ENCODE measurements around the gene NBPF12. TPM values are rescaled to one million over a fixed set of nuclear protein-coding genes. Genes with fewer than 3 reads are reported as not detected.
A peak's percentile ranks its signal among the peaks of the same experiment; 100 is the strongest.
"Not testable (repeated sequence)": the region's sequence is repeated elsewhere in the genome, so short reads cannot be mapped to it uniquely, and the experiment has no call there.

Gene NBPF12
- total RNA-seq, 1 experiment from 2014 or later: 10.7 TPM

DNA sequence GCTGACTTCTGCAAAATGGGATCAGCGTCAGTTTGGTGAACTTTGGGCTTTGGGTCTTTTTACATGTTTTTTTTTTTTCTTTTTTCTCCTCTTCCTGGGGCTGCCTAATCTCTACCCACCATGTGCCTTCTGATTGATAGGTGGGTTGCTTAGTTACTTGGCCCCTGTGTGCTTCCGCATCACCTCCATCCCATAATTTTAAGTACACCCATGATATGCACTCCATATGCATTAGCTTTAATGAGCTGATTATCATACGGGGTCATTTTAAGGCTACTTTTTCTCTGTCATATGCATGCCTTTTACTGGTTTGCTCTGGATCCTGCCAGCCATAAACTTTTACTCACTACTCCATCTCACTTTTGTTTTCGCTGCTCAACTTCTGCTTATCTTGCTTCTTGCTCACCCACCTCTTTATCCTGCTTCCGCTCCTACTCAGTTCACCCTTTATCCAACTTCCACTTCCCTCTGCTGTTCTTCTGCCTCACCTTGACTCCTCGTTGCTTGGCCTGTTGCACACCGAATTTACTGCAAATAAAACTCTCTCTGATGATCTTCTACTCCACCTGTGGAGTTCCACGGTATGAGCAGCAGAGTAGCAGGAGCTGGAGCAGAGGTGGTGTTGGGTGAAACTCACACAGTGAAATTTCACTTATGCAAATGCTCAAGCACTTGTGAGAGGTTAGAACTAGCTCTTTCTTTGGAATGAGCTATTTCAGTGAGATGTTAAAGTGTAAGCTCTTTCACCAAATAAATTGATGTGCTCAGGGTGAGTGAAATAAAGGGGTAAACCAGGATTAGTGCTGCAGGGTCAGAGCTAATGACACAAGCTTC, 3.5 kb upstream of the NBPF12 start:
- H3K36me3 ChIP-seq (ENCODE audit: control insufficient read depth, insufficient read depth, low read length); intact Hi-C loops (cut with micrococcal nuclease; ENCODE audit: unreplicated experiment); H3K27ac Mint-ChIP-seq (ENCODE audit: unreplicated experiment); H3K4me3 ChIP-seq (ENCODE audit: low read depth, low read length); H3K36me3 Mint-ChIP-seq (ENCODE audit: insufficient read depth, unreplicated experiment); DNase-seq; H3K4me1 ChIP-seq; H3K4me3 Mint-ChIP-seq (ENCODE audit: unreplicated experiment); POLR2A ChIA-PET; BruUV-seq (replicated peaks); H3K27me3 ChIP-seq (replicated peaks; ENCODE audit: control insufficient read depth, insufficient read depth, low read length); H3K9me3 Mint-ChIP-seq (ENCODE audit: unreplicated experiment); H3K4me1 Mint-ChIP-seq (ENCODE audit: low read depth, unreplicated experiment); H3K9me3 ChIP-seq; CTCF ChIA-PET; H3K27me3 Mint-ChIP-seq (ENCODE audit: insufficient read depth, unreplicated experiment): not testable (repeated sequence)

DNA sequence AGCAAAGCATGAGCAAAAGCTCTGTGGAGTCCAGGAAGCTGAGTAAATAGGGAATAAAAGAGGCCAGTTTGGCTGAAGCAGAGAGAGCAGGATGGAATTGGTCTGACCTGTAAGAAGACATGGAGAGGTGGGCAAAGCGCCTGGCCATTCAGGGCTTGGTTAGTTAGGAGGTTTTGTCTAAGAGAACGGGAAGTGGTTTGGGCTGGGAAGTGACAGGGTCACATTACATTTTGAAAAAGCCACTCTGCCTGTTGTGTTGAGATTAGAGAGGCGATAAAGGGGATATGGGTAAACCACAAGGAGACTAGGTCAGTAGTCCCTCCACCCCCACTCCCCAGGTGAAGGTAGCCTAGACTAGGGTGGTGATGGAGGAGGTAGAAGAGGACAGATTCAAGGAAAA, 662 bp upstream of the NBPF12 start:
- H3K27me3 ChIP-seq (replicated peaks; ENCODE audit: control insufficient read depth, insufficient read depth, low read length); H3K36me3 Mint-ChIP-seq (ENCODE audit: insufficient read depth, unreplicated experiment); DNase-seq; POLR2A ChIA-PET; H3K9me3 ChIP-seq; intact Hi-C loops (cut with micrococcal nuclease; ENCODE audit: unreplicated experiment); BruUV-seq (replicated peaks); H3K4me1 Mint-ChIP-seq (ENCODE audit: low read depth, unreplicated experiment); H3K27ac Mint-ChIP-seq (ENCODE audit: unreplicated experiment); H3K9me3 Mint-ChIP-seq (ENCODE audit: unreplicated experiment); H3K4me1 ChIP-seq; H3K36me3 ChIP-seq (ENCODE audit: control insufficient read depth, insufficient read depth, low read length); H3K4me3 ChIP-seq (ENCODE audit: low read depth, low read length); H3K27me3 Mint-ChIP-seq (ENCODE audit: insufficient read depth, unreplicated experiment); CTCF ChIA-PET: not testable (repeated sequence)
- H3K4me3 Mint-ChIP-seq (ENCODE audit: unreplicated experiment): peak overlapping the region; percentile 59

DNA sequence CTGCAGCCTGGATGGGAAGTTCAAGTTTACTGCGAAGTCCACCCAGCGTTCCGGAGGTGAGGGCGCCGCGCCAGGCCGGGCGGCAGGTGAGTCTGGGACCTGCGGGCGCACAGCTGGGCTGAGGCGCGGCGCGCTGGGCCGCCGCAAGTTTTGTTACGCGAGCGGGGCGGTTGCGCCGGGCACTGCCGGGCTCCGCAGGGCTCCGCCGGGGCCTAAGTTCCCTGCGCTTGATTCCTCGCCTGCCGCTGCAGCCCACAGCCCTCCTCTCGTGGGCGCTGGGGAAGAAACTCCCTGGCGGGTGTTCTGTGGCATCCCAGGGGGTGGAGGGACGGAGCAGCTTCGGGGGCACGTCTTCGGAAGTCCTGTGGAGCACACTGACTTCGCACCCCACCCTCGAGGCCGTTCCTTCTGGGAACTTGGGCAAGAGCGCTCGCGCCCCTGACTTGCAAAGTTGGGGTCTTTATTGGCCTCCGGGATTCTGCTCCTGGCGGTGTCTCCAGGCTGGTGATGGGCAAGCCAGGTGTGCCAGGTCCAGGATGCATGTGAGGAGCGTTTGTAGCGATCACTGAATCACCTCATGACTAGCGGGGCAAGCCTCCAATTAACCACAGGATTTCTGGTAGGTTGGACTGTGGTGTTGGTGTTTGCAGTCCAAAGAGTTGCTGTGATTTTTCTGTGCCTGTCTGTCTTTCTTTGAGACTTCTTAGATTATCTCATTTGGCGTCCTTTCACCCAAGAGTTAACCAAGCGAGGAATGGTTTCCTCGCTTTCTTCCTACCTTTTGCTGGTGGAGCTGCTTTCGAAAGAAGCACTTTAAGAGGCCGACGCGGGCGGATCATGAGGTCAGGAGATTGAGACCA, 1.0 kb downstream of the NBPF12 start:
- H3K4me3 Mint-ChIP-seq (ENCODE audit: unreplicated experiment): peak overlapping the region; percentile 89
- BruUV-seq (replicated peaks); CTCF ChIA-PET; intact Hi-C loops (cut with micrococcal nuclease; ENCODE audit: unreplicated experiment); H3K9me3 ChIP-seq; H3K27me3 ChIP-seq (replicated peaks; ENCODE audit: control insufficient read depth, insufficient read depth, low read length); H3K9me3 Mint-ChIP-seq (ENCODE audit: unreplicated experiment); H3K36me3 ChIP-seq (ENCODE audit: control insufficient read depth, insufficient read depth, low read length); H3K4me1 ChIP-seq; H3K36me3 Mint-ChIP-seq (ENCODE audit: insufficient read depth, unreplicated experiment); POLR2A ChIA-PET; H3K27me3 Mint-ChIP-seq (ENCODE audit: insufficient read depth, unreplicated experiment); H3K4me1 Mint-ChIP-seq (ENCODE audit: low read depth, unreplicated experiment): not testable (repeated sequence)
- peak; percentile 37 to 47 for DNase-seq
- peak overlapping the region; percentile 73 for H3K4me3 ChIP-seq (ENCODE audit: low read depth, low read length)
- peak overlapping the region; percentile 50 for H3K27ac Mint-ChIP-seq (ENCODE audit: unreplicated experiment)

DNA sequence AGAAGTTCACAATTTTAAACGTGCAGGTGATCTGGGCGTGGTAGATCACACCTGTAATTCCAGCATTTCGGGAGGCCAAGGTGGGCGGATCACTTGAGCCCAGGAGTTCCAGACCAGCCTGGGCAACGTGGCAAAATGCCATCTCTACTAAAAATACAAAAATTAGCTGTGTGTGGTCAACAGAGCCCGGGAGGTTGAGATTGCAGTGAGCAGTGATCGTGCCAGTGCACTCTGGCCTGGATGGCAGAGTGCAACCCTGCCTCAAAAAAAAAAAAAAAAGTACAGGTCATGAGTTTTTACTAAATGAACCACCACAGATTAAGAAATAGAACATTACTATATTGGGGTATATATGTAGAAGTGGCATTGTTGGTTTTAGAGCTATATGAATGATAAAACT, 2.2 kb downstream of the NBPF12 start:
- H3K4me1 Mint-ChIP-seq (ENCODE audit: low read depth, unreplicated experiment); POLR2A ChIA-PET; H3K4me1 ChIP-seq; H3K36me3 ChIP-seq (ENCODE audit: control insufficient read depth, insufficient read depth, low read length); H3K9me3 ChIP-seq; H3K9me3 Mint-ChIP-seq (ENCODE audit: unreplicated experiment); H3K27me3 Mint-ChIP-seq (ENCODE audit: insufficient read depth, unreplicated experiment); H3K36me3 Mint-ChIP-seq (ENCODE audit: insufficient read depth, unreplicated experiment); H3K4me3 Mint-ChIP-seq (ENCODE audit: unreplicated experiment); BruUV-seq (replicated peaks); DNase-seq; H3K27me3 ChIP-seq (replicated peaks; ENCODE audit: control insufficient read depth, insufficient read depth, low read length); H3K27ac Mint-ChIP-seq (ENCODE audit: unreplicated experiment); H3K4me3 ChIP-seq (ENCODE audit: low read depth, low read length); intact Hi-C loops (cut with micrococcal nuclease; ENCODE audit: unreplicated experiment); CTCF ChIA-PET: not testable (repeated sequence)

DNA sequence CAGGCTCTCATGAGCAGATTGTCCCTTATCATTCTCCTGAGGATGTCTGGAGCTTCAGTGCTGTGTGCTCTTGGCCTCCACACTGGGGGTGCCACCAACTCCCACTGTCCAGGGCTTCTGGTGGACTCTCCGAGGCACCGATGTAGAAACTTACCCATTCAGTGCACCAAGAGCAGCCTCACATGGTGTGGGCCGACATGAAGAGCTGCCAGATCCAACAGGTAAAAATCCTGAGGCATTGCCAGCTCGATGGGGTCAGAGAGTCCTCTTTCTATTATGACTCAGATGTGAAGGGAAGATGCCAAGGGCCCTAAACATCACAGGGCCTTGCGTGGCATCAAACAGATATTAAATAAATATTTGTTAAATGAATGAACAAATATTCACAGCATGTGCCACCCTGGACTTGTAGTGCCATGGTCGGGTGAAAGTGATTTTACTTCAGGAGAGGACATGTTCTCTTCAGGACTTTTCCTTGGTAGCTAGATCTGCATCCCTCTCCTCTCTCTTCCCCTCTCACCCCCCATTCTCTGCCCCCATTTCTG, 5.3 kb downstream of the NBPF12 start:
- DNase-seq; H3K36me3 Mint-ChIP-seq (ENCODE audit: insufficient read depth, unreplicated experiment); H3K4me3 Mint-ChIP-seq (ENCODE audit: unreplicated experiment); CTCF ChIA-PET; H3K4me1 Mint-ChIP-seq (ENCODE audit: low read depth, unreplicated experiment); H3K4me3 ChIP-seq (ENCODE audit: low read depth, low read length); intact Hi-C loops (cut with micrococcal nuclease; ENCODE audit: unreplicated experiment); H3K27me3 Mint-ChIP-seq (ENCODE audit: insufficient read depth, unreplicated experiment); H3K27me3 ChIP-seq (replicated peaks; ENCODE audit: control insufficient read depth, insufficient read depth, low read length); BruUV-seq (replicated peaks); H3K9me3 ChIP-seq; POLR2A ChIA-PET; H3K4me1 ChIP-seq; H3K27ac Mint-ChIP-seq (ENCODE audit: unreplicated experiment); H3K36me3 ChIP-seq (ENCODE audit: control insufficient read depth, insufficient read depth, low read length); H3K9me3 Mint-ChIP-seq (ENCODE audit: unreplicated experiment): not testable (repeated sequence)

DNA sequence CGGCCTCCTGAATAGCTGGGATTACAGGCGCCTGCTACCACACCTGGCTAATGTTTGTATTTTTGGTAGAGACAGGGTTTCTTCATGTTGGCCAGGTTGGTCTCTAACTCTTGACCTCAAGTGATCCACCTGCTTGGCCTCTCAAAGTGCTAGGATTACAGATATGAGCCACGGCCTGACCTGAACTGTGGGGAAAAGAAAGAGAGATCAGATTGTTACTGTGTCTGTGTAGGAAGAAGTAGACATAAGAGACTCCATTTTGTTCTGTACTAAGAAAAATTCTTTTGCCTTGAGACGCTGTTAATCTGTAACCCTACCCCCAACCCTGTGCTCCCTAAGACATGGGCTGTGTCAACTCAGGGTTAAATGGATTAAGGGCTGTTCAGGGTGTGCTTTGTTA, 10.0 kb downstream of the NBPF12 start:
- intact Hi-C loops (cut with micrococcal nuclease; ENCODE audit: unreplicated experiment); H3K27me3 Mint-ChIP-seq (ENCODE audit: insufficient read depth, unreplicated experiment); H3K27ac Mint-ChIP-seq (ENCODE audit: unreplicated experiment): not testable (repeated sequence)

More for the DNA sequence above, 10.0 kb downstream of the NBPF12 start:
- H3K4me1 ChIP-seq; CTCF ChIA-PET; H3K4me3 ChIP-seq (ENCODE audit: low read depth, low read length); H3K9me3 ChIP-seq; BruUV-seq (replicated peaks); H3K4me1 Mint-ChIP-seq (ENCODE audit: low read depth, unreplicated experiment); H3K36me3 ChIP-seq (ENCODE audit: control insufficient read depth, insufficient read depth, low read length); H3K9me3 Mint-ChIP-seq (ENCODE audit: unreplicated experiment); POLR2A ChIA-PET; H3K27me3 ChIP-seq (replicated peaks; ENCODE audit: control insufficient read depth, insufficient read depth, low read length); DNase-seq; H3K4me3 Mint-ChIP-seq (ENCODE audit: unreplicated experiment): not testable (repeated sequence)
- peaks cover 12% of the 10 kb centered on the region for H3K36me3 Mint-ChIP-seq (ENCODE audit: insufficient read depth, unreplicated experiment)

Data from Caco-2 (cell line).